GM18505 (cell line): Measurements from ENCODE around the gene TNIK.
"Not testable (repeated sequence)": the region's sequence is repeated elsewhere in the genome, so short reads cannot be mapped to it uniquely, and the experiment has no call there.

ENCODE experiments used
- ATAC-seq: cut with Tn5 transposase; IDR thresholded peaks from one replicate; pipeline ENCODE4 v1.9.1; 2021; ENCODE audit not compliant: unreplicated experiment
- POLR2A ChIP-seq: IDR thresholded peaks from 4 replicates; pipeline ENCODE4 v1.6.1; 2011; ENCODE audit warnings: borderline replicate concordance; ENCODE audit not compliant: insufficient read depth, insufficient read length; ENCODE audit errors: extremely low read depth

The TNIK gene

GRCh38 chr3:171429635-171430034 lies 30.6 kb downstream of the TNIK start:
- no peak for TF ChIP-seq POLR2A
- no peak for ATAC-seq

GRCh38 chr3:171428892-171429291 lies 31.3 kb downstream of the TNIK start:
- no peak for ATAC-seq
- no peak for TF ChIP-seq POLR2A

DNA sequence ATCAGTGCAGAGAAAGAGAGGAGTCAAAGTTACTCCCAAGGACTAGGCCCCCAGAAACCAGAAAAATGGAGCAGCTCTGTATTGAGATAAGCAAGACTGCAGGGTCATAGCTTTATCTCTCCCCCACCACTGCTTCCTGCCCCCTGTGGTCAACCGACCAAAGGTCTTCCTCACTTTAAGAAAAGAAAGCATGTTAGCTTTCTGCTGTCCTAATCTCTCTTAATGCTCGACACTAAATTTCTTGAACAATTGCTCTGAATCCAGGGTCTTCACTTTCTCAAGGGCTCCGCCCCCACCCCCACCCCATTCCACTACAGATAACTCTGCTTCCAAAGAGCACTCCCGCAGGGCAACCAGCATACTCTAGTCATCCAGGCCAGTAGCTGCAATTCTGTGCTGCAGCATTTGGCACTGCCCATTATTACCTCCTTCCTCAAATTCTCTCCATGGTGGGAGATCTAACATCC lies 31.9 kb downstream of the TNIK start:
- no peak for TF ChIP-seq POLR2A

DNA sequence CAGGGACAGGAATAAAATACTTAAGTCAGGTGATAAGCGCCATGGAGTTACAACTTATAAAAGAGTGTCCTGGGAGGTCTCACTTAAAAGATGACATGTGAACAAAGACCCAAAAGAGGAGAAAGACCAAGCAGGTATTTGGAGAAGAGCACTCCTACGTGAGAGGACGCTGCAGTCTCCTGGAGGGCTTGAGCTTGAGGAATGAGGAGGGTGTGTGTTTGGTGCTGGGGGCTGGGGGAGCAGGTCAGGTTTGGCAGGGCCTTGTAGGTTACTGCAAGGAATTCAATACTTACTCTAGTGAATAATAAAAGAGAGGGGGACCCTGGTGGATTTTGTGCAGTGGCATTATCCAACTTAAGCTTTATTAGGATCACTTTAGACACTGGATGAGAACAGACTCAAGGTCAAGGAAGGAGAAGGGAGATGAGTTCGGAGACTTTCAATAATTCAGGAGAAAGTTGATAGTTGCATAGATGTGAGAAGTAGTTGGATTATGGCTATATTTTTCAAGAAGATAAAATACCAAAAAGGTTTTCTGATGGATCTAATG lies 32.4 kb downstream of the TNIK start:
- no peak for TF ChIP-seq POLR2A

More for the DNA sequence above, 31.9 kb downstream of the TNIK start:
- no peak for ATAC-seq

GRCh38 chr3:171424063-171424462 lies 36.1 kb downstream of the TNIK start:
- not testable (repeated sequence) for ATAC-seq

More for the DNA sequence above, 32.4 kb downstream of the TNIK start:
- ATAC-seq: no peak

- not testable (repeated sequence) for ATAC-seq
These were observed 37.4 kb downstream of the TNIK start for GRCh38 chr3:171422855-171423254.

- no peak for ATAC-seq
- TF ChIP-seq POLR2A: no peak
These were observed 39.5 kb downstream of the TNIK start for GRCh38 chr3:171420667-171421066.

- no peak for TF ChIP-seq POLR2A
- ATAC-seq: no peak
These were observed 40.7 kb downstream of the TNIK start for GRCh38 chr3:171419457-171419856.

DNA sequence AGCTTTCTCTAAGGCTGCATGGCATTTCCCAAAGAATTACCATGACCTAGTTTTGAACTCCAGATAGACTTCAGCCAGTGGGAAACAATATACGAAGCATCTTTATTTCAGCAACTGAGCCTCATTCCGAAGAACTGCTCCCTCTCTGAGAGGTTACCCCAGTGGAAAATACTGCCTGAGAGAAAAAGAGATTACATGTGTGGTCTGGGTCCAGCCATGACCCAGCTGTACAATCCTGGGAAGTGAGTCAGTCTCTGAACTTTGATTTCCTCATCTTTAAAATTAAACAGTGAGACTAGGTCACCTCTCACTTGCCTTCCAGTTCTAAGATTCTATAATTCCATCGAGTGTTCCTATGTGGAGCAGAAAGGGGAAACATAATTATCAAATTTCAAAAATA lies 42.4 kb downstream of the TNIK start:
- TF ChIP-seq POLR2A: no peak
- ATAC-seq: no peak

DNA sequence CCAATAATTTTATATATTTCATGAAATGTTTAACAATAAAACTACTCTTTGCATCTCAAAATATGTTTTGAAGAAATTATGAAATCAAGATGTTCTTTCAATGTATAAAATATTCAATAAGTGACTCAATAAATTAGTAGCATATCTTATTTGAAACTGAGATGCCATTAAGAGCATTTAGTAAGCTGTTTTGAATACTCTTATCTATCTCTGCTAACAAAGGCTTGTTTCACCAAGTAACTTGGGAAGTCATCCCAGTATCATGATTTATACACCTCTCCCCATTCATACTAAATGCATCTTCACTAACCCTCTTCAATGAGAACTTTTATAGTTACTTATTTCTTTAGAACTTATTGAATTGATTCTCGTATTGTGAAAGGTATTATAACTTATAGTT lies 43.1 kb downstream of the TNIK start:
- no peak for TF ChIP-seq POLR2A
- ATAC-seq: no peak

GRCh38 chr3:171416666-171417065 lies 43.5 kb downstream of the TNIK start:
- TF ChIP-seq POLR2A: no peak
- ATAC-seq: no peak

DNA sequence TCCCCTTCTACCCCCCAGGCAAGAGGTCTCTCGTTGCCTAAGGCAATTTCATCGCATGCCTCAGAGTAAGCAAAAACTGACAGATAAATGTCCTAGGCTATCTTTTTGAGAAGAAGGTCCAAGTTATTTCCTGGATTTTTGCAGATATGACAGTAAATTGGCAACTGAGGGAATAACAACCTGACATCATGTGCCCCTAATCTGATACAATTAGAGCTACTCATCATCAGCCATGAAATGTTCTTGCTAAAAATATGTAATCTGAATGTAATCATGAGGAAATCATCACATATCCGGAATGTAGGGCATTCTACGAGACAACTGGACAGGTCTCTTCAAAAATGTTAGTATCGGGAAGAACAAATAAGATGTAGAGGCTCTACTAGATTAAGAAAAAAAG lies 44.1 kb downstream of the TNIK start:
- no peak for TF ChIP-seq POLR2A
- ATAC-seq: no peak

DNA sequence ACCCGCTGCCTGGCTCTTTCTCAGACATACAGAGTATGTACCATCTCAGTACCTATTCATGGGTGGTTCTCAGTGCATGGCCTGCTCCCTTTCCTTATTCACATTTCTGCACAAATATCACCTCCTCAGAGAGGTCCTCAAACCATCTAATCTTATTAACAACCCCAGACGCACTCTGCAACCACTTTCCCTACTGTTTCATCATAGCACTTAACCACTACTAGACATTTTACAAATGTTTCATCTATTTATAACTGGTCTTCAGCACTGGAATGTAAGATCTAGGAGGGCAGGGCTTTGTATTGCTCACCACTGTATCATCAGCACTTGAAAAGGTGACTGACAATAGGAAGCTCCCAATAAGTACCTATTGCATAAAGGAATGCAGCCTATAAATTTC lies 45.1 kb downstream of the TNIK start:
- ATAC-seq: no peak
- no peak for TF ChIP-seq POLR2A

DNA sequence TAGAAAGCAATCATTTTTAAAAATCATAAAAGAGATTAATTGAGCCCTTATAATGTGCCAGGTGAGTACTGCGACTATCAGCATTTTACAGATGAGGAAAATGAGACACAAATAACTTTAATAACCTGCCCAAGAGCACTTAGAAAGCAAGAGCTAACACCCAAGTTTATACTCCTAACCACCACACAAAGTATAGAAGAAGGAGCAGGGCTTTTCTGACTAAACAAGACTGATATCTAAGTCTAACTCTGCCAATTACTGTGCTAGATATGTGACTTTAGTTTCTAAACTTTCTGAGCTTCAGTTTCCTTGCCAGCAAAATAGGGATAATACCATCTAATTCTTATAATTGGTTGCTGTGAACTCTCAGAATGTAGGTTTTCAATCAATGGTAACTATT lies 47.7 kb downstream of the TNIK start:
- TF ChIP-seq POLR2A: no peak
- ATAC-seq: no peak

DNA sequence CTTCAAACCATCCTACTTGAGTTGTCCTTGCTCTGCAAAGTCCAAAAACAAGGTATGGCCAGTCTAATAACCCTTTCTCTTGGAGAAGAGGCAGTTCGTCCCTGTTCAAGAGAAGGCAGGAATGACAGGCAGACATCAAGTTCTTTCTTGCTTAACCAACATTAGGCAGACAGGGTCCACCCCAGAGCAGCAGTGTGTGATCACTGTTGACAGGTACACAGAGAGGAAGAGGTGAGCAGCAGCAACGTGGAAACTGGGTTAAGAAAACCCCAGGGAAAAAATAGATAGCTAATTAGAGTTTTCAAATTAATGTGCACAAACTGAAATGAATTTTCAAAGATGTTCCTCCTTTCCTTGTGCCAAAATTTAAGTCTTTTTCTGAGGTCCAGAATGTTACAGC lies 48.2 kb downstream of the TNIK start:
- ATAC-seq: no peak

More for the DNA sequence above, 48.2 kb downstream of the TNIK start:
- no peak for TF ChIP-seq POLR2A
